DMS153 (cell line): ENCODE data around the gene MATN3.
A peak's percentile ranks its signal among the peaks of the same experiment; 100 is the strongest.
"Not testable (repeated sequence)": the region's sequence is repeated elsewhere in the genome, so short reads cannot be mapped to it uniquely, and the experiment has no call there.

Experiments
- DNase-seq: peaks from one replicate; lab custom pipeline; 2025; lab: John Stamatoyannopoulos, UW

The MATN3 gene, protein sequence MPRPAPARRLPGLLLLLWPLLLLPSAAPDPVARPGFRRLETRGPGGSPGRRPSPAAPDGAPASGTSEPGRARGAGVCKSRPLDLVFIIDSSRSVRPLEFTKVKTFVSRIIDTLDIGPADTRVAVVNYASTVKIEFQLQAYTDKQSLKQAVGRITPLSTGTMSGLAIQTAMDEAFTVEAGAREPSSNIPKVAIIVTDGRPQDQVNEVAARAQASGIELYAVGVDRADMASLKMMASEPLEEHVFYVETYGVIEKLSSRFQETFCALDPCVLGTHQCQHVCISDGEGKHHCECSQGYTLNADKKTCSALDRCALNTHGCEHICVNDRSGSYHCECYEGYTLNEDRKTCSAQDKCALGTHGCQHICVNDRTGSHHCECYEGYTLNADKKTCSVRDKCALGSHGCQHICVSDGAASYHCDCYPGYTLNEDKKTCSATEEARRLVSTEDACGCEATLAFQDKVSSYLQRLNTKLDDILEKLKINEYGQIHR

DNA sequence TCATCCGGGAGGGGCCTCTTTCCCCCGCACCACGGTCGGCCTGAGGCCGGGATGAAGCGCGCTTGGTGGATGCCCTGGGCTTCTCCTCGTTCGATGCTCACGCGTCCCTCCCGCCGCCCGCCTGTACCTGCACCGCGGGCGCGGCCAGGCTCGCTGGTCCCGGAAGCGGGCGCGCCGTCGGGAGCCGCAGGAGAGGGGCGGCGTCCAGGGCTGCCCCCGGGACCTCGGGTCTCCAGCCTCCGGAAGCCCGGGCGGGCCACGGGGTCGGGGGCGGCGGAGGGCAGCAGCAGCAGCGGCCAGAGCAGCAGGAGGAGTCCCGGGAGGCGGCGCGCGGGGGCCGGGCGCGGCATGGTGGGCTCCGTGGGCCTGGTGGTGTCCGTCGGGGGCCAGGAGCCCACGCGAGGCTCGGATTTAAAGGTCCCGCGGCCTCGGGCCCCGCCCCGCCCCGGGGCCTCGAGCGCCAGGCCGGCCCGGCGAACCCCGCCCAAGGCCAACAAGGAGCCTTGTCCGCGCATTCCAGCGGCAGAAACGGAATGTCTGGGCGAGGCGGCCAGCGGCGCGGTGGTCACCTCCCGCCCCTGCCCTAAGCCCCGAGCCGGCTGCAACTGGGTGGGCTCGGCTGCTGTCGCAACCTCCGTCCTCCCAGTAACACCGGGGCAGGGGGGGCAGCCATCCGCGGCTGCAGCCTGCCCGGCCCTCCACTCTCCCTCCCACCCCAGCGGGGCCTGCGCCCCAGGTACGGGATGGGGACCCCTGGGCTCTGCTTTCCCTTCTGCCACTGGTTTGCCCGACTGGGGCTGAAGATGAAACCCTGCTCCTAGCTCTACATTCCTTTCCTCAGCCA, at the start of gene MATN3:
TSS of gene MATN3 (minus strand) at position 387 of the 844 bp plus-strand sequence. CDS start at position 350, 37 bp downstream.
- DNase-seq: no peak

DNA sequence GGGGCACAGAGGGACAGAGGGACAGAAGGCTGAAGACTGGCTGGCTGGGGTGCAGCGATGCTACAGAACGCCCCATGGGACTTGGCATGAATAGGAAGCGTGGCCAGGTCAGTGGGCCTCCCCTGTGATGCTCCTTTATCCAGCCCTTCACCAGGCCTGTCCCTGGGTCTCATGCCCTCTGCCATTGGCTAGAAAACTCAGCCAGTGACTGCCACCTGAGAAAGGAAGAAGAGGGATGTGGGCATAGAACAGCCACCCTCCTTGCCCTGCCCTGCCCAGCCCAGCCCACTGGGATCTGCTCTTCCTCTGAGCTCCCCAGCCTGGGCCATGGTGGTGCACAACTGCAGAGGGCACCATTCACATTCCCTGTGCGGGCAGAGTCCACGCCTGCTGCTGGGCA, 49.5 kb upstream of the MATN3 start:
- no peak for DNase-seq

DNA sequence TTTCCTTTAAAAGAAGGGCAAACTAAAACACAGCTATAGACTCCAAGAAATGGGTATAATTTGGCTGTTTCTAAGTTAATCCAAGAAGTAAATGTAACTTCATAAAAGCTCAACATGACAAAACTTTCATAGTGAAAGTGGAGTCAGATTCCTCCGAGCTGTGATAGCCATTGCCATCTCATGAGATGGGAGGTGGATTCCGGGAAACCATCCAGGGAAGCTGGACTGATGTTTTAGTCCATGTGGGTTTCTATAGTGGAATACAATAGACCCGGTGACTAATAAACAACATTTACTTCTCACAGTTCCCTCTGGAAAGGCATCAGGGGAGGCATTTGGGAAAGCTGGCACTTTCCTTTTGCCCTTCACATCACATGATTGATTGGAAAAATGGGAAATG, 49.0 kb upstream of the MATN3 start:
- DNase-seq: no peak

DNA sequence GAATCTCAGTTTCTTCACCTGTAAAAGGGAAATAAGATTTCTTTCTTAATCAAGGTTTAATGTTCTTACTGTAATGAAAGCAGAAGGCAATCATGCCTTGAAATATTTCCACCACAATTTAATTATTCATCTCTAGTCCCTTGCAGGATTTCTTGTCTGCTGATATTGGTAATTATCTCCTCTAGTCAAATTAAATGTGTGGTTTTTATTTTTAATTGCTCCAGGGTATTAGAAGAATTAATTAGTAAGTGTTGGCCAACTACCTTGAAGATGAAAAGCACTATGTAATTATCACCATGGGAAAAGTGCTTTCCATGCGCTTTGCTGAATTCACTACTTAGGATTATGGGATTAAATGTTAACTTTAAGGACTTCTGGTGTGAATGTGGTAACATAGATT, 47.6 kb upstream of the MATN3 start:
- DNase-seq: no peak

DNA sequence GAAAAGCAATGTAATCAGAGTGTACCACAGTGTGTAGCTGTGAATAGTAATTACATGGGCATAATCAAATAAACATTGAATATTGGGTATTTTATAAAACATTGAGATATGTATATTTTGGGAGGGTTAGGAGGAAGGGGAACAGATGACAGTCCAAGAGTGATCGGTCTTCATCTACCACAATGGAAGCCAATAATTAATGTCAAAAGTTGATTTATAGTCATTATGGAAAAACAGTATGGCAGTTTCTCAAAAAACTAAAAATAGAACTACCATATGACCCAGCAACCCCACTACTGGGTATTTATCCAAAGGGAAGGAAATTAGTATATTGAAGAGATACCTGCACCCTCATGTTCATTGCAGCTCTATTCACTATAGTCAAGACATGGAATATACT, 44.8 kb upstream of the MATN3 start:
- DNase-seq: no peak

DNA sequence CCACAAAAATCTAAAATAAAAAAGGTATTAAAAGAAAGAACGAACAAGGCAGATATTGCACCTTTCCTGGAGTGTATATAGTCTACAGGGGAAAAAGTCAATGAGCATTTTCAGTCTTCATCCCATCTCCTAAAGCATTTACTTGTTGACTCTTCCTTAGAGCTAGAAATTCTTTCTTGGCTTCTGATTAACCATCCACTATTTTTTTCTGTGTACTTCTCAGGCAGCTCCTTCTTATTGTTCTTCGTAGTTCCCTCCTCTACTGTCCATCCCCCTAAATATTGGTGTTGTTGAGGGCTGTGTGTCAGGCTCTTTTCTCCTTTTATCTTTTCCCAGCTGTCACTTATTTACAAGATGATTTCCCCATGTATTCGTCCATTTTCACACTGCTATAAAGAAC, 42.5 kb upstream of the MATN3 start:
- DNase-seq: no peak

DNA sequence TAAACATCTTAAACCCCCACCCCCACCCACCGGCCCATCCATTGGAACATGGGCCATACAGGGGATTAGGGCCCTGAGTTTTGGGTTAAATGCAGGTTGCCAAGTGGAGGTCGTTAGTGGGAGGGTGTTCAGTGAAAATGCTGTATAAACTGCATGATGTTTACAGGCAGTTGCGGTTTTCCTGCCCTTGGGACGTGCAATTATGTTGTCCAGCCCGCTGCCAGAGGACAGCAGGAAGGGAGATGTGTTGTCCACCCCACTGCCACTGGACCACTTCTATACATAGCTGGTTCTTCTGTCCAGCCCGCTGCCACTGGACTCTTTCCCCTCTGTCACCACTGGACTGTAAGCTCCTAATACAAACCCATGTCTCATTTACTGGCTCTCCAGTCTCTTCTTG, 41.7 kb upstream of the MATN3 start:
- DNase-seq: no peak

DNA sequence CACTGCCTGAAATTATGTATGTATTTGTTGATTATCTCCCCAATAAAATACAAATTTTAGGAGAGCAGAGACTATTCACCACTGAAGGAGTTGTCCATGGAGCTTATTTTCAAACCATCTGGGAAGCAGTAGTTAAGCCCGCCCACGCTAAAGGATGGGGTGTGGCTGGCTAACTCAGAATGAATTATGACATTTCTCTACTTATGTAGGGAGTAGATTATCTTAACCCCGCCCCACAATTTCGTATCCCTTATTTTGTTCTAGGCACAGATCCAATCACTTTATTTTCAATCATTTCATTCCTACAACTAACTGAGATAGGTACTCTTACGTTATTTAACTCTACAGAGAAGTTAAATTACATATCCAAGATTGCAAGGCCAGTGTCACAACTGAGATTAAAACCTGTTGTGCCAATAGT, 40.4 kb upstream of the MATN3 start:
- DNase-seq: no peak

DNA sequence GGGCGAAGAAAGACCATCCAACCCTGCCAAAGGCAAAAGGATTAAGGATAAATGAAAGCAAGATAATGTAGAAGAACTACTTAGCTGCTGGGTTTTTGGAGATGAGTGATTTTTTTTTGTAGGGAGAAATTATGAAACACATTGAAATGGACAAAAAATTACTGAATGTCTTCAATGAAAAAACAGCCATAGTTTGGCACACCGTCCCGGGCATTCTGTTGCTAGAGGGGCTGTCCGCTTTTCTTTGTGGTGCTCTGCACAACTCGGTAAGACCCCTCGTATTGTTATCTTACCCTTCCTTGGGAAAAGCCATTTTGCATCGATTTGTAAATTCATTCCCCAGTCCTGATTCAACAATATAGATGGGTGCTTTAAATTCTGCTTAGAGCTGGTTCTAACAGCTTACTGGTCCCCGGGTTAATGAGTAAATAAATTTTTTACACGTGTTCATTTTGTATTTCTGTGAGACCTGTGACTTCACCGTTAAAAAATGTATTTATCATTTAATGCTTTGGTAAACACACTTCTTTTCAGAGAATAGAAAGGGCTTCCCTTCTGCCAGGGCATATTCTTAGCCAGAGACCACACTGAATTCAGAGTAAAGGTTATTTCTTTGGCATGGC, 39.9 kb upstream of the MATN3 start:
- DNase-seq: peak; percentile 22

DNA sequence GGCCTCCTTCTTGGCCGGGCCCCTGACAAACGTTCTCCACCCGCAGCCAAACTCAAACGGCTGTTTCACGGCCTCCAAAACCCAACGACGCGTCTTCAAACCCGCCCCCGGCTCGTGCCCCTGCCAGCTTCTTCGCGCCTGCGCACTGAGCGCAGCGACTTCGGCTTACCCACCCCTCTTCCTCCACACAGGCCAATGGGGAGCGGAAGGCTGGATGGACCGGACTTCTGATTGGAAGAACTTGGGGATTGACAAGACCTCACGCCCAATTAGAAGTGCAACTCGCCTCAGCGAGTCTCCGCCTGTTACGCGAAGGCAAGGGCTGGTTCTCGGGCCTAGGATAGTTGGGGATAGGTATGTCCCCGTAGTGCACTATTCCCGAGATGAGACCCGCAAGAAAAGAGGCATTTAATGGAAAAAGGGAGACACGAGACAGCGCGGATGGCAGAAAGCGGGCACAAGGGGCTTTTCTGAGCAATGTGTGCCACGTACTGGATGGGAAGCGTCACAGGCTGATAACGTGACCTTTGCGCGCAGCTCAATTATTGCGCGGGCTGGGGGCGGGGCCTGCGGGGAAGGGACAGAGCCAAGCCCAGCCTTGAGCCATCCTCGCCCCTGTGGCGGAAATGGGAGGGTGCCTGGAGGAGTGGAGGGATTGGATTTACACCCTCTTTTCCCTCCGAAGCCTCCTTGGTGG, 39.2 kb upstream of the MATN3 start, which contains the start of gene LAPTM4A:
TSS of gene LAPTM4A (minus strand) at position 97 of the 697 bp plus-strand sequence. CDS start 108 bp downstream, outside the sequence.
- DNase-seq: peak; percentile 100

DNA sequence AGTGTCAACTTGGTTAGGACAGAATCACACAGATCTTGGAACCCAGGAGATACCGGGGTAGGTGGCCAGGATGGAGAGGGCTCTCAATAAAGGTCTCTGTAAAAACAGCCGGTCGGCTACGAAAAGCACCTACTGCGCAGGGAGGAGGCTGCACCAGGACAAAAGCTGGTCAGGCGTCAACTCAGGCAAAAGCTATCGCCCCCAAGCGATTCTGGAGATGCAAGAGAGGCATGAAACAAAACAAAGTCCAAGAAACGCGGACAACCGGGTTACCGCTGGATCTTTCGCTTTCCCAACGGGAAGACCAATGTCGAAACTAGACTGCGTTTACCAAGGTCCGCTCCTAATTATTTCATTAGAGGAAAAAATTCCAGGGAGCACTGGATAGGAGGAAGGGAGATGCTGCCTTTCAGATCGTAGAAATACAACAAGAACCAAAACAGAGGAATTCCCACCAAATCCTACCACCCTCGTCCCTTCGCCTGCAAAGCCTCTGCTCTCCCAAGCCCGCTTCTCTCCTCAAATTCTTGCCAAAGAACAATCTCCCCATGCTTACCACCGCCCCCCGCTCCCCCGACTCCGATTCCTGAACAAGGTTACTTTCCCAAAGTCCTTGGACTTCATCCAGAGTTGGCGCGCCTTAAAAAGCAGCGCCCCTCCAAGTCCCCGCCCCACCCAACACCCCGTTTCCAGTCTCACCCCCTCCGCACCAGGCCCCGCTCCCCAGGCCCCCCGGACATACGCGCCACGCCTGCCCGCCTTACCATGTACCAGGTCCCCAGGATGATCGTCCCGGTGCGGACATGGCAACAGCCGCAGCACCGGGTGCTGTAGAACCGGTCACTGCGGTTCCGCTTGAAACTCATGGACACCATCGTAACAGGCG, 38.4 kb upstream of the MATN3 start:
- DNase-seq: no peak

DNA sequence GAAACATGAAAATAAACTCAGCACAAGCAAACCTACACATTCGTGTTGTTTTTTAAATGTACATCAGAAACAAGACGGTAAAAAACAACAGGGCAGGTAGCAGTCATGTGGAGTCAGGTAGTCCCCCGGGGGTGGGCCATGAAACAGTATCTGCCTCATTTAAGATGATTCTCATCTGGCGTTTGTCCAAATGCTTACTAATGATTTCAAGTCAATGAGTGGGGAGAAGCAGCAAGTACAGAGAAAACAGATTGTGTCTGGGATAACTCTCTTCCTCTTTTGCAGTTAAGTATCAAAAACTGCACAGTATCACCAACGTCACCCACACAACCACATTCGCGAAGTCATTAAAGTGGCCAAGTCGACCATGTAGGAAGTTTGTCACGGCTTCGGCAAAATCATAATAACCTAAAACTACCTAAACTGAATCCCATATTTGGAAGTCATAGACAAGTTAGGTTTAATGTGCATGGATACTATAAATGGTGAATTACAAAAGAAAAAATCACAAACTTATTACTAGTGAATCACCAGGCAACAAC, 37.7 kb upstream of the MATN3 start:
- no peak for DNase-seq

DNA sequence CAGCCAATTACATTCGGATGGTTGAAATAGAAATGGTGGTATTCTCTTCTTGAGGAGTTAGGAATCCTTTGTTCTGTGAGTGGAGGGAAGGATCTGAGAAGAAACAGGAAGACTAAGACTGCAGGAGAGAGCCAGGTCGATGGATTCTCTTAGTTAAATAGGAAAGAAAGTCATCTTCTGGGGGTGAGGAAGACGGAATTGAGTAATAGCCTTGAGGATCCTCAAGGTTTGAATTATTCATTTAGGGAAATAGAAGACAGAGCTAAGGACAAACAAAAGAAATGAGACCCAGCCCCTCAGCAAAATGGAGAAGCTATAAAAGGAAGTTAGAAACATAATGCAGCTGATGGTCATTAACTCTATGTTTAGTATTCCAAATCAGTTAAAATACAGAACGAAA, 37.2 kb upstream of the MATN3 start:
- DNase-seq: no peak

DNA sequence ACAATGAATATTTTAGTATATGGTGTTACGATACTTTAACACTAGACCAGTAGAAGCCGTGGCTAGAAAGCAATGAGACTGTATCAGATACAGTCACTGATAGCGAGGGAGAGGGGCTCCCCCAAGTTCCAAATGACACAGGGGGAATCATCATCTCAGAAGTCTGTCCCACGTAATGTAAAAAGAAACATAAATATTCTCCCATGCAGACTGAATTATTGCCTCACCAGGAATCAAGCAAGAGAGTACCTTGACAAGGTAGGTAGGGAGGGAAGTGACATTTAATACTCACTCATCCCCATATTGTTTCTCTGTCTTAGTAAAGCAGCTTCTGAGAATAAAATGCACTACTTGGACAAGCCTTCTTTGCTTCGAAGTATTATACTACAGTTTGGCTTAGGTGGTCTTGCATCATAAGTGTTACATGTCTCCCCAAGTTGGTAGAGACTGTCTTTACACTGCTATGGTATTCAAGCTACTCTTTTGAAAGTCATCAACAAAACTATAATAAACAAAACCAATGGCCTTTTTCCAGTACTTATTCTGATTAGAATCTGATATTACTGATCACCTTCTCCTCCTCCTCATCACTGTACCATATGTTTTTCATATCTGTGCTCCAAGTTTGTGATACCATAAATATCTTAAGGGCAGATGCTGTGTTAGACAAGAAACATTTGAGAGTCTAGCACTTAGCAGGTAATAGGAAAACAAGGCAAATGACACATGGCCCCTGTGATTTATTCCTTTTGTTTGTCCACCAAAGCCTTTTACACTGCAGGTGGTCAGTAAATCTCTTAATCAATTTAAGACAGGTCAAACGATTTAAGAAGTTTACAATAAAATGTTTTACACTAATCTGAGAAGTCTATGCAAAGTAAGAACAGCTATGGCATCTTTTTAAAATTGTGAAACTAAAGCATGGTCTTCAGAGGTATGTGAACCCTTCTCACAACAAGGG, 36.3 kb upstream of the MATN3 start:
- DNase-seq: no peak

DNA sequence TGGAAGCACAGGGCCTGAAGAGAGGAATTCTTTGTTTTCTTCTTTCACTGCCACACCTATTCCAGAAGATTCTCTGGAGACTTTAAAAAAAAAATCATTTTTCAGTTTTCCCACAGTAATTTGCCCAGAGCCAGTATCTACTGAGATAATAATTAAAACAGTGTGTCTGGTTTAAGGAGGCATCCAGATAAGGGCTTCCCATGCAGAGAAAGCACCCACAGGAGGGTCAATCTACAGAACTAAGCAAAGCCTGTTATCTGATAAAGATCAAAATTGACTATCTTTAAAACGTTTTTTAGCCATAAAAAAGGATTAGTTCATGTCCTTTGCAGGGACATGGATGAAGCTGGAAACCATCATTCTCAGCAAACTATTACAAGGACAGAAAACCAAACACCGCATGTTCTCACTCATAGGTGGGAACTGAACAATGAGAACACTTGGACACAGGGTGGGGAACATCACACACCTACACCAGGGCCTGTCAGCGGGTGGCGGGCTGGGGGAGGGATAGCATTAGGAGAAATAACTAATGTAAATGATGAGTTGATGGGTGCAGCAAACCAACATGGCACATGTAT, 33.3 kb upstream of the MATN3 start:
- DNase-seq: not testable (repeated sequence)

DNA sequence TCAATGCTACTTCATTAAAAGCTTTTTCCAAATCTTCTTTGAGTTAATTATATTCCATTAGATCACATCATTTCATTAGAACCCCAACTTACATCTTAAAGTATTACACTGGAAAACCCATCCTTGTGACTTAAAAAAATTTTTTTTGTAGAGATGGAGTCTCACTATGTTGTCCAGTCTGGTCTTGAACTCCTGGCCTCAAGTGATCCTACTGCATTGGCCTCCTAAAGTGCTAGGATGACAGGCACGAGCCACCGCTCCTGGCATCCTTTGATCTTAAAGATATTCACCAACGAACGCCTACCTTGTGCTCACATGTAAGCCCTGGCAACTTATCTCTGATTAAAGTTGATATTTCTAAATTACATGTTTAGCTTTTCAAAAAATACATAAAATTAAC, 32.3 kb upstream of the MATN3 start:
- no peak for DNase-seq

DNA sequence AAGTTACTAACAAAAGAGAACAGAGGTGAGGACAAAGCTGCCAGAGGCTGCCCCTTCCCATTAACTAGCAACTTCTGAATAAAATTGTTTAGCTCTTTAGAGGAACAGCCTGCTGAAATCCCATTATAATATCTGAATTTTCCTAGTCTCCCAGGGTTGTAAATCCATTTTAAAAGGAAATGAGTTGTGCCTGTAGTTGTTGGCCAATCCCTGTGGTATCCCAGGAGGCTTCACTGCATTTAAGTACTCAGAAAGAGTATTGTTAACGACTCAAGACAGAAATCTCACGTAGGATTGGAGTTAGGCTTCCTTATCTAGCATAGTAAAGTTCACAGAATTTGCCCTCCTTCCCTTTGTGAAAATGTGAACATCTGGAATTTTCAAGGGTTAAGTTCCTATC, 30.1 kb upstream of the MATN3 start:
- DNase-seq: no peak

DNA sequence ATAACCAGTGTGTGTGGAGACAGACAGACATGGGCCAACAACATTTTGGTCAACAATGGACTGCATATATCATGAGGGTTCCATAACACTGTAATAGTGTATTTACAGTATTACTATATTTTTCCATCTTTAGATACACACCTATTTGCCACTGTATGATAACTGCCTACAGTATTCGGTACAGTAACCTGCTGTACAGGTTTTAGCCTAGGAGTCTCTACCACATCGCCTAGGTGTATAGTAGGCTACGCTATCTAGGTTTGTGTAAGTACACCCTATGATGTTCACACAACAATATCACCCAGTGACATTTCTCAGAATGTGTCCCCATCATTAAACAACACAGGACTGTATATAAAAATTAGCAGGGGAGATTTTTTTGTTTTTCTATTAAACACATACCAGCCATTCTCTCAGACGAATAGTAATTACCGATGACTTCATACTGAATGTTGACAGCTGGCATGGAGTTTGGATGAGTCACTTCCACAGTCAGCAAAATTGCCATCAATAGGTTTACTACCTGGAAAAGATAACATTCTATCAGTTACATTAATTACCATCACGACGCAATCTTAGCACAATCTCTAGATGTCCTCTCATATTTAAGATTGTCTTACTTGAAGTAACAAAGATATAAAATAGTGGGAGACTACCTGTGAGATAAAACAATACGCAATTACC, 28.2 kb upstream of the MATN3 start:
- no peak for DNase-seq
